GM12872 (cell line): ENCODE measurements around the gene CLEC5A.

ENCODE experiments used
- TF ChIP-seq, protein P1 (sequence below): IDR thresholded peaks from 3 replicates; pipeline ENCODE4 v1.5.1; 2011; ENCODE audit warnings: low read depth, mild to moderate bottlenecking, low read length, moderate library complexity; ENCODE audit not compliant: insufficient read depth

Gene CLEC5A

DNA sequence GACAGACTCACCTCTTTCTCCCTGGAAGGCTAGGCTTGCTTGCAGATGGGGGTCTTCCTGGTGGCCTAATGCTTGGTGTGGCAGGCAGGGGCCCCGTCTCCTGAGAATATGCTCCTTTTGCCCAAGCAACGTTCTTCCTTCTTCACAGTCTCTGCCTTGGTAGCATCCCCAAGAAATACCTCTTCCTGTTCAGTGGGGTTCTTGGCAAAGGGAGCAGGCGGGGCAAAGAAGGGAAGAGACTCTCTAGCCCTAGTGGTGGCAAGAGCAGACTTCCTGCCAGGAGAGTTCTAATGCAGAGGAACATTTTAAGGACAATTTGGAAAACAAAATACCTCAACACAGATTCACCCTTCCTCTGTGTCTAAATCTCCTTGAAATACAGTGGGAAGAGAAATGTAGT lies at the start of gene CLEC5A:
TSS of gene CLEC5A (minus strand) at position 179 of the 400 bp plus-strand sequence. CDS start 682 bp downstream, outside the sequence.
- TF ChIP-seq, protein P1, sequence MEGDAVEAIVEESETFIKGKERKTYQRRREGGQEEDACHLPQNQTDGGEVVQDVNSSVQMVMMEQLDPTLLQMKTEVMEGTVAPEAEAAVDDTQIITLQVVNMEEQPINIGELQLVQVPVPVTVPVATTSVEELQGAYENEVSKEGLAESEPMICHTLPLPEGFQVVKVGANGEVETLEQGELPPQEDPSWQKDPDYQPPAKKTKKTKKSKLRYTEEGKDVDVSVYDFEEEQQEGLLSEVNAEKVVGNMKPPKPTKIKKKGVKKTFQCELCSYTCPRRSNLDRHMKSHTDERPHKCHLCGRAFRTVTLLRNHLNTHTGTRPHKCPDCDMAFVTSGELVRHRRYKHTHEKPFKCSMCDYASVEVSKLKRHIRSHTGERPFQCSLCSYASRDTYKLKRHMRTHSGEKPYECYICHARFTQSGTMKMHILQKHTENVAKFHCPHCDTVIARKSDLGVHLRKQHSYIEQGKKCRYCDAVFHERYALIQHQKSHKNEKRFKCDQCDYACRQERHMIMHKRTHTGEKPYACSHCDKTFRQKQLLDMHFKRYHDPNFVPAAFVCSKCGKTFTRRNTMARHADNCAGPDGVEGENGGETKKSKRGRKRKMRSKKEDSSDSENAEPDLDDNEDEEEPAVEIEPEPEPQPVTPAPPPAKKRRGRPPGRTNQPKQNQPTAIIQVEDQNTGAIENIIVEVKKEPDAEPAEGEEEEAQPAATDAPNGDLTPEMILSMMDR, result no peak

DNA sequence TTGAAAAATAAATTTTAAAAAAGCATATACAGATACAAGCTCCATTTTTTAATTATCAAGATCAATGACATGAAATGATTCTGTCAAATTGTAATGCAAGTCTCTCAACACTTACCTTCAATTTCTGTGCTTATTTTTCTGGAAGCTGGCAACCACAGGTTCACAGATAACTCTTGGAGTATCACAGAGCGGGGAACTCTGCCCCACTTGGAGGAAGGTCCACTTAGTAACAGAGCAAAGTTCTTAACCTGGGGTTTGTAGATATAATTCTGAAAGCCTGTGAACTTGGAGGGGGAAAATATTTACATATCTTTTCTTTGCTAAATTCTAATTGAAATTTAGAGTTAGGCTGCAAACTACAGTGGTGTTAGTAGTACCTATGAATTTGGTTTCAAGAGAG lies 46.6 kb upstream of the CLEC5A start:
- TF ChIP-seq, protein P1, result no peak

DNA sequence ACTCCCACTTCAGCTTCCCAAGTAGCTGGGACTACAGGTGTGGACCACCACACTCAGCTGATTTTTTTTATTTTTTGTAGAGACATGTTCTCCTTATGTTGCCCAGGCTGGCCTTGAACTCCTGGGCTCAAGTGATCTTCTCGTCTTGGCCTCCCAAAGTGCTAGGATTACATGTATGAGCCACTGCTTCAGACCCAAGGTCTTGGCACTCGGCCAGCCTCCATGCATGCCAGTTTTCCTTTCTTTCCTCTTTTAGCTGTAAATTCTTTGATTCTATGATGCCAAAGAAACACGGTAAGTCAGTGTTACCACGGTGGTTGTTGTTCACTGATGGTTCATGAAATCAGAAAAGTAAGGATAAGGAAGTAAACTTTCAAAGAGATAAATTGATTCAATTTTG lies 45.9 kb upstream of the CLEC5A start:
- TF ChIP-seq, protein P1, result no peak

DNA sequence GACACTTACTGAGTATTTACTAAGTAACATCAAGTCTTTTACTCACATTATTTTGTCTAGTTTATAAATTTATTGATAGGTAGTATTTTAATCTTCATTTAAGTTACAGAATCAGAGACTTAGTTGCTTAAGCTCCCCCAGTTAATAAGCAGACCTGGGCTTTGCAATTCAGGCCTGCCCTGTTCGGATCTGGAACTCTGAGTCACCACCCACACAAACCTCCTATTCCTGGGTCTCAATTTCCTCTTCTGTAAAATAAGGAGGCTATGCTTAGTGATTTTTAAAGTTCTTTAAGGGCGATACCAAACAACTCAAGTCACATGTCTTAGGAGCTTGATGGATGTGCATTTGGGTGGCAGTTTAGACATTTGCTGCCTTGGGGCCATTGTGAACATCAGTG lies 45.4 kb upstream of the CLEC5A start:
- TF ChIP-seq, protein P1, result no peak

DNA sequence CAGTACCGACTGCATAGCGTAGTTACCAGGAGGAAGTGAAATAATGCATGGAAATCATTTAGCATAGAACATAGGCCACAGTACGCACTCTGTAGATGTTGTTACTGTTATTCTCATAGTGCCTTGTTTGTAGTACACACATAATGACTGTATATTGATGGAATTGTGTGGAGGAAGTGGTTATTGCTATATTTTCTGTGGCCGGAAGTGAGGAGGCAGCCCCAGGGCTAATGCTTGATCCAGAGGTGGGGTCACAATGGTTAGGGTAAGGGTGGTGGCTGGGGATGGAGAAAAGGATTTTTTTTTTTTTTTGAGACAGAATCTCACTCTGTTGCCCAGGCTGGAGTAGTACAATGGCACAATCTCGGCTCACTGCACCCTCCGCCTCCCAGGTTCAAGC lies 44.4 kb upstream of the CLEC5A start:
- TF ChIP-seq, protein P1, result no peak

DNA sequence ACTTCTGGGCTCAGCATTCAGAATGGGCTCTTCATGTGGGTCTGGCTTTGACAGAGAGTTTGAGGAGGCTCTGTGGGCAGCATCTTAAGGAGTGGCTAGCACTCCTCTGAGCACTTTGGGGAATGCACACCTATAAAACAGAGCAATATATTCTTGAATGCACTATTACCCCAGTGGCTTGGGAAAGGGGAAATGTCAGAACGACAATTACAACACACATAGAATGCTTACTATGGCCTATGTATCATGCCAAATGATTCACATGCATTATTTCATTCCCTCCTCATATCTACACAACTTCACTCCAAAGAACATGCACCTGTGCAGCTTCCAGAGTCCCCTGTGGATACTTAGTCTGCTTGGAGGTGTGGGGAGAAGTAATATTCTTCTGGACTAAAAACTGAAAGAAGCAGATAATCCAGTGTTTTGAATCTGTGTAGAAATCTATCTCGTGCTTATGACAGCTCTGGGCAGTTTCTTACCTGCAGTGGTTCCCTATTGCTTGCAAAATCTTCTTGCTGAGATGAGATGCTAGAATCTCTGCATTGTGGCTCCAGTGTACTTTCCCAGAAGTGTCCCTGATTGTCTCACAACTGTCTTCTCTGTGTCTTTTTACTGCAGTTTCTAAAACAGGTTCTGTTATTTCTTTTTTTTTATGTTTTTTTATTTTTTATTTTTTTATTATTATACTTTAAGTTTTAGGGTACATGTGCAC lies 43.4 kb upstream of the CLEC5A start:
- TF ChIP-seq, protein P1, result no peak

DNA sequence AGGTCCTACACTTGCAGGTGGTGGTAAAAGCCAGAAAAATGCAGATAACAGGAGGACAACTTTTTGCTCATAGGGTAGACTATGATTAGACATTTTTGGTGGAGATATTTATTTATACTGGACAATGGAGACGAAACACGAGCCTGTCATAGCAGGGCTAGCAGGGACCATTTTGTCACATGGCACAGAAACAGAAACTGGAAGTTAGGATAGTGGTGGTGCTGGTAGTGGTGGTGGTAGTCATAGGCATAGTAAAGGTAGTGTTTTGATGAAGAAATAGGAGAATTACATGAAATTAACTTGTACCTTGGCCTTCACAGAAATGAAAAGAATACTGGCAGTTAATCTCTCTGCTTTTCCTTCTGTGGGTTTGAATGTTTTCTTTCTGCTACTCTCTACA lies 40.1 kb upstream of the CLEC5A start:
- TF ChIP-seq, protein P1, result no peak

DNA sequence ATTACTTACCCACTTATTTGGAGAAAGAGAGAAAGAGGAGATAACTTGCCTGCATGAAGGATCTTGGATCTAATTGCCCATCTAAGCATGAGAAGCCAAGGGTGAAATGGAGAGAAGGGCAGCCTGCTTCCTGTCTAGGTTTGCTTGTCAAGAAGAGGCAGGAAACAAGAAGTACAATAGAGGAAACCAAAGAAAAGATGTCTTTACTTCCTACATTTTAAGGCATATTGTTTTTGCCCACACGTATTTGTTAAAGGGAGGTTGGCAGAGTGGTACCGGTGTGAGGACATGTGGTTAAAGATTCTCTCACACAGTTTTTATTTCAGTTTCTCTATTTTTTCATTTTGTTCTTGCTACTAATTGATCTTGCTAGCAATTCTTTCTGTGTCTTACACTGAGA lies 32.8 kb upstream of the CLEC5A start:
- TF ChIP-seq, protein P1, result no peak
